ENCODE results near the gene GSG1L2. TPM values are rescaled to one million over a fixed set of nuclear protein-coding genes. Genes with fewer than 3 reads are reported as not detected.

GSG1L2 gene
- total and polyA plus RNA-seq, 2 of the 4 experiments (the other 2 are of a cell fraction) = not detected

DNA sequence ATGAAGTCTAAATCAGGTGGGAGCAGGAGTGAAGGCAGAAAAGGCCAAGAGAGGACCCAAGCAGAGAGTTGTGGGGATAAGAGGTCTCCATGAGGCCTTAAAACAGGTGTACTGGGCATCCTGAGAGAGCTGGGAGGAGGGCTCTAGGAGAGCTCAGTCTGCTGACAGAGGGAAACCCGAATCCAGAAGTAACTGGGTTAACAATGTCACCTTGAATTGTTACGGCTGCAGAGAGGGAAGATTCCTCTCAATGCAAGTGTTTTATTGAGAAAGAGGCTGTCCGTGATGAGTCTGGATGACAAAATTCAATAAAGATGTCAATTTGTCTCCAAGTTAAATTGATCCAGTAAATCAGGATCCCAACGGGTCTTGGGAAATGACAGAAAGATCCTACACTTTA is 38.8 kb downstream of the GSG1L2 start:
- Histone ChIP-seq H3K4me1 (ENCODE audit: control insufficient read depth, insufficient read depth, low read length) (no peaks in the 10 kb centered on the region), H2BK15ac (ENCODE audit: low read depth, low read length) (no peak overlapping the region), H2BK20ac (ENCODE audit: low read depth, low read length) (no peak overlapping the region), H2AK5ac (ENCODE audit: low read depth, low read length) (no peak overlapping the region), H4K20me1 (ENCODE audit: insufficient read depth, low read length) (no peaks in the 10 kb centered on the region), H3K18ac (ENCODE audit: low read depth, low read length) (no peak overlapping the region), H3K9me3 (ENCODE audit: control insufficient read depth, insufficient read depth, low read length) (peaks cover 3% of the 10 kb centered on the region; the same call in 1 of the 2 replicates), H3K27me3 (ENCODE audit: control insufficient read depth, insufficient read depth, low read length) (no peaks in the 10 kb centered on the region), H2AFZ (replicated peaks; ENCODE audit: low read length, poor library complexity) (no peak overlapping the region), H3K79me1 (ENCODE audit: low read depth in 1 of 2, low read length in 2 of 2) (no peaks in the 10 kb centered on the region), H3K4ac (ENCODE audit: low read depth, low read length) (no peak overlapping the region), H3K4me2 (ENCODE audit: low read depth, low read length) (no peak overlapping the region), H3K9me1 (ENCODE audit: insufficient read depth, low read length) (no peaks in the 10 kb centered on the region), H2BK5ac (ENCODE audit: low read depth, low read length, poor library complexity, severe bottlenecking) (no peak overlapping the region), H3K27ac (ENCODE audit: insufficient read depth, low read length) (no peak overlapping the region), H4K5ac (ENCODE audit: low read depth, low read length) (no peak overlapping the region), H4K8ac (ENCODE audit: low read depth in 2 of 2, low read length in 2 of 2) (no peak overlapping the region), H2BK120ac (ENCODE audit: low read depth, low read length) (no peak overlapping the region), H3K4me3 (ENCODE audit: insufficient read depth, low read depth, low read length) (no peak overlapping the region), H3K9ac (ENCODE audit: low read depth, low read length) (no peak overlapping the region), H3K23ac (ENCODE audit: low read depth, low read length) (no peak overlapping the region), H3K36me3 (ENCODE audit: control insufficient read depth, insufficient read depth, low read length) (no peaks in the 10 kb centered on the region), H4K91ac (ENCODE audit: insufficient read depth, low read depth, low read length) (no peak overlapping the region), H3K56ac (ENCODE audit: extremely low read depth, insufficient read depth, low read length) (no peak overlapping the region), H2AK9ac (replicated peaks; ENCODE audit: low read depth, low read length, poor library complexity) (no peak overlapping the region), H3K14ac (replicated peaks; ENCODE audit: low read depth, low read length) (no peak overlapping the region)
- BruUV-seq (replicated peaks) = no TSS peak
- DNase-seq = no peak
- dilution Hi-C loops (cut with HindIII; ENCODE audit: low sequenced_read_pairs, unreplicated experiment) (no loop called here), in situ Hi-C loops (cut with MboI; ENCODE audit: low sequenced_read_pairs) (loop anchor here (10.0 kb wide), 1 partner anchor 58 kb away; no protein-coding TSS in a partner anchor), intact Hi-C loops (cut with micrococcal nuclease) (no loop called here)
- CTCF ChIA-PET = no interaction called here
- no peak for TF ChIP-seq MXI1 (IDR thresholded peaks at IDR 0.05; ENCODE audit: borderline replicate concordance, low read depth, low read length)
- no peak for TF ChIP-seq BHLHE40 (IDR thresholded peaks at IDR 0.05; ENCODE audit: low read depth, low read length)
- POLR2A ChIA-PET (ENCODE audit: unreplicated experiment) = no interaction called here
- WGBS, 2 experiments (ENCODE audit: extremely low coverage in 2 of 2, insufficient read length in 1 of 2) = 20% methylated on average over 1 of the region's 4 CpGs; no CpG with 5 or more reads in 1 of the 2 experiments
- no peak for ATAC-seq (ENCODE audit: low read depth)

All from IMR-90 (cell line).